Vagina (tissue), 2 donors: ENCODE measurements around the gene GUSB. TPM values are rescaled to one million over a fixed set of nuclear protein-coding genes. Genes with fewer than 3 reads are reported as not detected.
"Not testable (repeated sequence)": the region's sequence is repeated elsewhere in the genome, so short reads cannot be mapped to it uniquely, and the experiment has no call there.

Source experiments
- DNase-seq, 2 donors: peaks; one replicate each; pipeline ENCODE4 v3.0.0-alpha.2; 2017; ENCODE audit errors: extremely low spot score in 2 of 2
- H3K27ac ChIP-seq: fragments of 200-600 bp; sonication (generic); one replicate; pipeline ENCODE4 v1.5.1; 2019
- H3K27me3 ChIP-seq: fragments of 200-600 bp; sonication (generic); one replicate; pipeline ENCODE4 v1.5.1; 2019
- H3K36me3 ChIP-seq, 2 donors: fragments of 200-600 bp; sonication (generic); one replicate each; pipeline ENCODE4 v1.5.1; 2017 to 2019
- H3K4me1 ChIP-seq: fragments of 200-600 bp; sonication (generic); one replicate; pipeline ENCODE4 v1.5.1; 2019
- H3K4me3 ChIP-seq, 2 donors: fragments of 200-600 bp; sonication (generic); 1 replicate in 1 of 2; 2 replicates in 1 of 2; pipeline ENCODE4 v1.5.1; 2016 to 2019
- H3K9me3 ChIP-seq: fragments of 200-600 bp; sonication (generic); one replicate; pipeline ENCODE4 v1.5.1; 2019
- POLR2A ChIP-seq, 2 donors: fragments of 450-650 bp; IDR thresholded peaks; one replicate each; pipeline ENCODE4 v1.6.1; 2017; ENCODE audit warnings: antibody characterized with exemption in 2 of 2, mild to moderate bottlenecking in 2 of 2, moderate library complexity in 2 of 2
- POLR2AphosphoS5 ChIP-seq, 2 donors: sonication (generic); formaldehyde crosslinking; IDR thresholded peaks; one replicate each; pipeline ENCODE4 v1.9.0; 2017; ENCODE audit warnings: antibody characterized with exemption in 2 of 2, mild to moderate bottlenecking in 2 of 2, low read depth in 1 of 2; ENCODE audit not compliant: insufficient read depth in 1 of 2
- intact Hi-C: fragments of 100-400 bp; cut with DNase I; formaldehyde crosslinking; loops from one replicate; pipeline ENCODE4 v1.15.1; 2023
- total RNA-seq: library from RNA; depleted of rRNA; stranded (reverse); fragments of >200 nt; gene quantifications from one replicate; pipeline ENCODE4 v1.2.3, GENCODE V29; 2016
- TF ChIP-seq, protein P1 (sequence below), 3 experiments: fragments of 450-650 bp in 2 of 3; fragments of 200-600 bp in 1 of 3; sonication (generic) in 1 of 3; IDR thresholded peaks; one replicate each; pipeline ENCODE4 v1.5.1; 2017 to 2019; ENCODE audit warnings: antibody characterized with exemption in 3 of 3, mild to moderate bottlenecking in 2 of 3, moderate library complexity in 2 of 3

The GUSB gene
- total RNA-seq, 1 donor from 2014 or later = 34.6 TPM

DNA sequence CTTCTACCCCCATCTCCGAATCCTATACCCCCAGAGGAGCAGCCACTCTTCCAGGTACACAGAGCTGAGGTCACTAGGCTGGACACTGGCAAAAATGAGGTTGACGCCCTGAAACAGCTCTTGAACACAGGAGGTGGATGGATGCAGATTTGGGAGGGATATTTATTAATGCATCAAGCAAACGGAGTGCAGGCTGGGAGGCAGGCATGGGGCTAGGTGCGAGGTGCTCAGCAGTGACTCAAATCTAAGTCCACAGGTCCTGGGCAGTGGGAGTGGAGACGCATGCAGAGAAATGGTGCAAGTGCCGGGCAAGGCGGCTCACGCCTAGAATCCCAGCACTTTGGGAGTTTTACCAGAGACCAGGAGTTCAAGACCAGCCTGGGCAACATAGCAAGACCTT is 11.0 kb downstream of the GUSB start:
- TF ChIP-seq POLR2A (IDR thresholded peaks at IDR 0.05) = no peak
- TF ChIP-seq, protein P1, sequence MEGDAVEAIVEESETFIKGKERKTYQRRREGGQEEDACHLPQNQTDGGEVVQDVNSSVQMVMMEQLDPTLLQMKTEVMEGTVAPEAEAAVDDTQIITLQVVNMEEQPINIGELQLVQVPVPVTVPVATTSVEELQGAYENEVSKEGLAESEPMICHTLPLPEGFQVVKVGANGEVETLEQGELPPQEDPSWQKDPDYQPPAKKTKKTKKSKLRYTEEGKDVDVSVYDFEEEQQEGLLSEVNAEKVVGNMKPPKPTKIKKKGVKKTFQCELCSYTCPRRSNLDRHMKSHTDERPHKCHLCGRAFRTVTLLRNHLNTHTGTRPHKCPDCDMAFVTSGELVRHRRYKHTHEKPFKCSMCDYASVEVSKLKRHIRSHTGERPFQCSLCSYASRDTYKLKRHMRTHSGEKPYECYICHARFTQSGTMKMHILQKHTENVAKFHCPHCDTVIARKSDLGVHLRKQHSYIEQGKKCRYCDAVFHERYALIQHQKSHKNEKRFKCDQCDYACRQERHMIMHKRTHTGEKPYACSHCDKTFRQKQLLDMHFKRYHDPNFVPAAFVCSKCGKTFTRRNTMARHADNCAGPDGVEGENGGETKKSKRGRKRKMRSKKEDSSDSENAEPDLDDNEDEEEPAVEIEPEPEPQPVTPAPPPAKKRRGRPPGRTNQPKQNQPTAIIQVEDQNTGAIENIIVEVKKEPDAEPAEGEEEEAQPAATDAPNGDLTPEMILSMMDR (IDR thresholded peaks at IDR 0.05) = no peak
- no peak for TF ChIP-seq POLR2AphosphoS5 (IDR thresholded peaks at IDR 0.05; ENCODE audit: insufficient read depth in 1 of 2, low read depth in 1 of 2)
- no peaks in the 10 kb centered on the region for H3K9me3 ChIP-seq
- intact Hi-C loops = no loop called here
- no peaks in the 10 kb centered on the region for H3K27me3 ChIP-seq
- no peak for DNase-seq
- no peaks in the 10 kb centered on the region for H3K4me1 ChIP-seq
- peaks cover 0 to 90% of the 10 kb centered on the region in 2 donors for H3K36me3 ChIP-seq
- no peak overlapping the region for H3K4me3 ChIP-seq
- no peak overlapping the region for H3K27ac ChIP-seq

GRCh38 chr7:65968256-65969185 is 13.5 kb downstream of the GUSB start:
- intact Hi-C loops = no loop called here
- H3K36me3 ChIP-seq = peaks cover 0 to 87% of the 10 kb centered on the region in 2 donors
- no peak overlapping the region for H3K4me3 ChIP-seq
- H3K27me3 ChIP-seq = no peaks in the 10 kb centered on the region
- TF ChIP-seq POLR2A (IDR thresholded peaks at IDR 0.05) (no peak), POLR2AphosphoS5 (IDR thresholded peaks at IDR 0.05; ENCODE audit: insufficient read depth in 1 of 2, low read depth in 1 of 2) (no peak)
- TF ChIP-seq, protein P1 (IDR thresholded peaks at IDR 0.05) = no peak
- no peaks in the 10 kb centered on the region for H3K9me3 ChIP-seq
- H3K4me1 ChIP-seq = no peaks in the 10 kb centered on the region
- no peak overlapping the region for H3K27ac ChIP-seq
- no peak for DNase-seq

DNA sequence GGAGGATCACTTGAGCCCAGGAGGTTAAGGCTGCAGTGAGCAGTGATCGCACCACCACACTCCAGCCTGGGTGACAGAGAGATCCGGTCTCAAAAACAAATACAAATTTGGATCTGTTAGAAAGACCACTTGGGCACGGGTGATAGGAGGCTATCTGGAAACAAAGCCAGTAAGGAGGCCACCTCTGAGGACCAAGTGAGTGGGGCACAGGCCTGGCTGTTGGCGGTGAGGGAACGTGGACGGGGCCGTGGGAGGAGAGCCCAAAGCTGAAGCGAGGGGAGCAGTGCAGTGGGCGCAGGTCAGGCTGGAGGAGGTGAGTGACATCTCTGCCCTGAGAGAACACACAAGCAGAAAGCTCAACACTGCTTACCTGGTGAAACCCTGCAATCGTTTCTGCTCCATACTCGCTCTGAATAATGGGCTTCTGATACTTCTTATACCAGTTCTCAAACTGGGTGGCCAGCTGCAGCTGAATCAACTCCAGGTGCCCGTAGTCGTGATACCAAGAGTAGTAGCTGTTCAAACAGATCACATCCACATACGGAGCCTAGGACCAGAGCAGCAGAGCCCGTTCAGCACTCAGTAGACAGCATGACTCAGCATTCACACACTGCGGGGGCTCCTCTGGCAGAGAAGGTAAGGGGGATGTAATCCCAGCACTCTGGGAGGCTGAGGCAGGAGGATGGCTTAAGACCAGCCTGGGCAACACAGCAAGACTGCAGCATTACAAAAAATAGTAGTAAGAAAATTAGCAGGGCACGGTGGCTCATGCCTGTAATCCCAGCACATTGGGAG is 14.5 kb downstream of the GUSB start:
- no peak overlapping the region for H3K27ac ChIP-seq
- H3K36me3 ChIP-seq = peaks cover 0 to 87% of the 10 kb centered on the region in 2 donors
- H3K27me3 ChIP-seq = no peaks in the 10 kb centered on the region
- intact Hi-C loops = no loop called here
- no peaks in the 10 kb centered on the region for H3K4me1 ChIP-seq
- no peak overlapping the region for H3K4me3 ChIP-seq
- no peak for DNase-seq
- no peaks in the 10 kb centered on the region for H3K9me3 ChIP-seq
- TF ChIP-seq, protein P1 (IDR thresholded peaks at IDR 0.05) = no peak
- no peak for TF ChIP-seq POLR2AphosphoS5 (IDR thresholded peaks at IDR 0.05; ENCODE audit: insufficient read depth in 1 of 2, low read depth in 1 of 2)
- no peak for TF ChIP-seq POLR2A (IDR thresholded peaks at IDR 0.05)

DNA sequence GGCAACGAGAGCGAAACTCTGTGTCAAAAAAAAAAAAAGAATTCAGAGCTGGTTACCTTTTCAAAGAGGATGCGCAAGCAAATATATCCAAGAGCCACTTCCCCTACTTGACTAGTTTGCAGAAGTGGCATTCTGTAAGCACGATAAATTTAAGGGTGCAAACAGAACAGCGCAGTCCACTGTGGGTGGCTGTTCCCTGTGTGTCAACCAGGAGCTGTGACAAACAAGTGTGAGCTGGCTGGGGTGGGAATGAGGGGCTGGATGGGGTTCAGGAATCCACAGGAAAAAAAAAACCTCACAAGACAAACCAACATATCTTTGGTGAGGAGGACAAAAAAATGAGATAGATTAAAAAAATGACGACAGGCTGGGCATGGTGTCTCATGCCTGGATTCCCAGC is 15.9 kb downstream of the GUSB start:
- no peaks in the 10 kb centered on the region for H3K4me1 ChIP-seq
- peaks cover 0 to 90% of the 10 kb centered on the region in 2 donors for H3K36me3 ChIP-seq
- H3K4me3 ChIP-seq = no peak overlapping the region
- TF ChIP-seq, protein P1 (IDR thresholded peaks at IDR 0.05) = no peak
- TF ChIP-seq POLR2A (IDR thresholded peaks at IDR 0.05) = no peak
- TF ChIP-seq POLR2AphosphoS5 (IDR thresholded peaks at IDR 0.05; ENCODE audit: insufficient read depth in 1 of 2, low read depth in 1 of 2) = no peak
- no peak for DNase-seq
- H3K27me3 ChIP-seq = no peaks in the 10 kb centered on the region
- H3K27ac ChIP-seq = no peak overlapping the region
- H3K9me3 ChIP-seq = no peaks in the 10 kb centered on the region
- intact Hi-C loops = no loop called here

GRCh38 chr7:65964671-65965070 is 17.3 kb downstream of the GUSB start:
- H3K9me3 ChIP-seq, intact Hi-C loops, H3K27ac ChIP-seq, H3K27me3 ChIP-seq, H3K4me3 ChIP-seq, DNase-seq, H3K4me1 ChIP-seq: not testable (repeated sequence)
- H3K36me3 ChIP-seq = peaks cover 0 to 87% of the 10 kb centered on the region in 2 donors
